B cell (primary cell): Measurements from ENCODE around the gene CREB3.

Source experiments
- CTCF ChIP-seq: fragments of 200-600 bp; IDR thresholded peaks from one replicate; pipeline ENCODE4 v1.8.0; 2022; ENCODE audit warnings: antibody characterized with exemption, mild to moderate bottlenecking
- EZH2 ChIP-seq: IDR thresholded peaks from 2 replicates; pipeline ENCODE4 v1.6.1; 2012; ENCODE audit warnings: borderline replicate concordance, low read depth, mild to moderate bottlenecking, moderate library complexity, low read length; ENCODE audit not compliant: insufficient read depth, poor library complexity, severe bottlenecking

GRCh38 chr9:35781066-35781465, 48.6 kb downstream of the CREB3 start:
- TF ChIP-seq EZH2 (no peak), CTCF (no peak)
